Keratinocyte (primary cell): Measurements from ENCODE around the gene PDK4.

Experiments used
- EZH2 ChIP-seq: IDR thresholded peaks from one replicate; pipeline ENCODE4 v1.6.1; 2012; ENCODE audit warnings: inconsistent platforms, mild to moderate bottlenecking, low read length, moderate library complexity
- TF ChIP-seq, protein P1 (sequence below), 3 experiments: IDR thresholded peaks in 1 of 3; conservative IDR thresholded peaks in 1 of 3; optimal IDR thresholded peaks in 1 of 3; 2 replicates in 2 of 3; 3 replicates in 1 of 3; pipeline versions ENCODE3 to v1.5.1; 2011; ENCODE audit warnings: low read length in 3 of 3, mild to moderate bottlenecking in 3 of 3, moderate library complexity in 2 of 3, control low read depth in 1 of 3, inconsistent platforms in 1 of 3; ENCODE audit not compliant: insufficient read depth in 2 of 3; ENCODE audit errors: extremely low read depth in 1 of 3

DNA sequence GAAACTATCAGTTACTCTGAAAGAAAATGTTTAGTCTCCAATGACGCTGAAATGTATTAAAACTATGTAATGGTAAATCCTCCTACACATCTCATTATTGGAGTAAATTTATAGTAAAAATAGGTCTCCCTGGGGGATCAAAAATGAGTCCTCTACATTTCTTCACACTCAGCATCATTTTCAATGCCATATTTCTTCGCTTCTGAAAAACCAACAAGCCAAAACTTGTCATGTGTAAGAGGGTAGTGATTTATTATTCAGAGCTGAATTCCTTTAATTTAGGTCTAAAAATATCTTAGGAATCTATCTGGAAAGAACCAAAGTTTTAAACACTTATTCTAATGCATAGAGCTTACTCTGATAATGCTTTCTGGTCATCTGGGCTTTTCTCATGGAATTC, 3.0 kb downstream of the PDK4 start:
- TF ChIP-seq, protein P1, sequence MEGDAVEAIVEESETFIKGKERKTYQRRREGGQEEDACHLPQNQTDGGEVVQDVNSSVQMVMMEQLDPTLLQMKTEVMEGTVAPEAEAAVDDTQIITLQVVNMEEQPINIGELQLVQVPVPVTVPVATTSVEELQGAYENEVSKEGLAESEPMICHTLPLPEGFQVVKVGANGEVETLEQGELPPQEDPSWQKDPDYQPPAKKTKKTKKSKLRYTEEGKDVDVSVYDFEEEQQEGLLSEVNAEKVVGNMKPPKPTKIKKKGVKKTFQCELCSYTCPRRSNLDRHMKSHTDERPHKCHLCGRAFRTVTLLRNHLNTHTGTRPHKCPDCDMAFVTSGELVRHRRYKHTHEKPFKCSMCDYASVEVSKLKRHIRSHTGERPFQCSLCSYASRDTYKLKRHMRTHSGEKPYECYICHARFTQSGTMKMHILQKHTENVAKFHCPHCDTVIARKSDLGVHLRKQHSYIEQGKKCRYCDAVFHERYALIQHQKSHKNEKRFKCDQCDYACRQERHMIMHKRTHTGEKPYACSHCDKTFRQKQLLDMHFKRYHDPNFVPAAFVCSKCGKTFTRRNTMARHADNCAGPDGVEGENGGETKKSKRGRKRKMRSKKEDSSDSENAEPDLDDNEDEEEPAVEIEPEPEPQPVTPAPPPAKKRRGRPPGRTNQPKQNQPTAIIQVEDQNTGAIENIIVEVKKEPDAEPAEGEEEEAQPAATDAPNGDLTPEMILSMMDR (optimal IDR thresholded peaks at IDR 0.05 in 1 of 3, IDR thresholded peaks at IDR 0.05 in 1 of 3, conservative IDR thresholded peaks at IDR 0.05 in 1 of 3; ENCODE audit: extremely low read depth in 1 of 3, insufficient read depth in 2 of 3, low read length in 3 of 3): no peak
- no peak for TF ChIP-seq EZH2
